Measurements from ENCODE around the gene MYO5A.

GRCh38 chr15:52278135-52278534 is 250.5 kb downstream of the MYO5A start:
- TF ChIP-seq FOSL1 (tag; conservative IDR thresholded peaks at IDR 0.05) (no peak), AFF4 (CRISPR knock-in tag; IDR thresholded peaks at IDR 0.05) (no peak), SAP30 (IDR thresholded peaks at IDR 0.05; ENCODE audit: borderline replicate concordance, insufficient read depth, low read depth, low read length, poor library complexity, severe bottlenecking) (no peak), ZNF174 (CRISPR knock-in tag; IDR thresholded peaks at IDR 0.05) (no peak), CHD2 (IDR thresholded peaks at IDR 0.05; ENCODE audit: low read depth, low read length) (no peak), NEUROD1 (IDR thresholded peaks at IDR 0.05; ENCODE audit: borderline replicate concordance, low read depth, low read length, partially characterized antibody) (no peak), EZH2 (IDR thresholded peaks at IDR 0.05; ENCODE audit: borderline replicate concordance, low read depth, low read length) (no peak), POLR2AphosphoS5 (IDR thresholded peaks at IDR 0.05; ENCODE audit: control insufficient read depth, insufficient read depth, low read depth, low read length) (no peak), BRF1 (IDR thresholded peaks at IDR 0.05; ENCODE audit: borderline replicate concordance, extremely low read depth, insufficient read length) (no peak)

Measured in K562 (cell line).